ENCODE measurements around the gene MOV10. TPM values are rescaled to one million over a fixed set of nuclear protein-coding genes. Genes with fewer than 3 reads are reported as not detected.

MOV10 gene
- total and polyA plus RNA-seq, 2 donors (not counting 1 experiment from before 2014, with no cell fraction given), result 31.0 to 46.2 TPM

DNA sequence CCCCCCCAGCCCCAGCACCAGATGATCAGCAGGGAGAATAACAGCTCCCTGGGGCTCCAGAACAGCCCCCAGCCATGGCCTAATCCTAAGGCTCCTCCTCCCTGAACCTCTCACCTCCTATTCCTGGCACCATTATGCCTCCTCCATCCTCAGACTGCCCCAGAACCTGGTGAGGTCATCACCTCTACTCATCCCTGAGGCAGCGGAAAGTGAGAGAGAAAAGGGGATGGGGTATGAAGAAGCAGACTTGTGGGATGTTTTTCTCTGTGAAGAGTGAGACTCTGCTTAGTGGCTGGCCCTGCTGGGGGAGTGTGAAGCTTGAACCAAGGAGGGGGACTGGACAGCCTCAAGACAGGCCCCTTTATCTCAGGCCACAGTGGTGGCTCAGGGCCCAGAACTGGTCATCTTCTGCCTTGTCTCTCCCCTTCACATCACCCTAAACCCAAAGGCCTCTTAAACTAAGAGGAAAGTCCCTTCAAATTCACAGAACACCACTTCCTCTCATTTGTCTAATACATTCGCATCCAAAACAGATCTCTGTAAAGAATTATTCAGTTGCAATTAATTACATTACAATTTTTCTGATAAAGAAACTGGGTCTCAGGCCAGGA, 42.9 kb downstream of the MOV10 start:
- Mint-ChIP-seq H3K4me1 (peaks cover 25% of the 10 kb centered on the region), H3K9me3 (ENCODE audit: insufficient read depth) (no peaks in the 10 kb centered on the region), H3K27me3 (peaks cover 23% of the 10 kb centered on the region), H3K27ac (peak overlapping the region; percentile 10), H3K4me3 (no peak overlapping the region)
- Histone ChIP-seq H3K36me3 (replicated peaks in 1 of 2; ENCODE audit: control extremely low read depth in 1 of 2, control insufficient read depth in 1 of 2, extremely low read depth in 1 of 2, insufficient read depth in 2 of 2, low read length in 1 of 2) (no peaks in the 10 kb centered on the region), H3K9me3 (ENCODE audit: control extremely low read depth in 1 of 3, control insufficient read depth in 2 of 3, insufficient read depth in 1 of 3, low read length in 2 of 3) (no peaks in the 10 kb centered on the region), H4K20me1 (ENCODE audit: control insufficient read depth, insufficient read depth, low read length, poor library complexity, severe bottlenecking) (no peaks in the 10 kb centered on the region), H2AFZ (ENCODE audit: insufficient read depth, low read depth, low read length, poor library complexity, severe bottlenecking) (no peak overlapping the region), H3K27me3 (replicated peaks in 1 of 4; ENCODE audit: control extremely low read depth in 1 of 4, control insufficient read depth in 3 of 4, insufficient read depth in 4 of 4, low read length in 3 of 4) (peaks cover 0 to 18% (median 8%) of the 10 kb centered on the region in 4 experiments), H3K79me2 (ENCODE audit: control insufficient read depth, insufficient read depth, low read length) (no peaks in the 10 kb centered on the region), H3K4me2 (replicated peaks; ENCODE audit: low read depth, low read length, poor library complexity, severe bottlenecking) (no peak overlapping the region), H3K27ac (ENCODE audit: low read length in 2 of 2) (no peak overlapping the region), H3K4me3 (ENCODE audit: control extremely low read depth in 1 of 5, extremely low read depth in 1 of 5, insufficient read depth in 1 of 5, low read depth in 2 of 5, low read length in 4 of 5) (no peak overlapping the region), H3K4me1 (ENCODE audit: control insufficient read depth in 2 of 2, insufficient read depth in 2 of 2, low read length in 2 of 2) (peaks cover 26 to 47% of the 10 kb centered on the region in 2 donors), H3K9ac (ENCODE audit: low read length) (no peak overlapping the region)
- ChIA-PET CTCF (interaction anchor here (0.5 to 9.7 kb wide), 22 partner anchors 8 to 964 kb away, joined by 3 to 109 read pairs (median 6); partner anchors contain the start of genes LRIG2, MOV10 and RHOC), POLR2A (no interaction called here)
- ATAC-seq (ENCODE audit: low read depth), result no peak
- DNase-seq, result peak; percentile 32
- no CpG with 5 or more reads among the region's 2 CpGs for WGBS (ENCODE audit: insufficient coverage)
- intact Hi-C loops (cut with micrococcal nuclease), result loop anchor here (5.0 to 10.0 kb wide), 7 partner anchors 165 to 1997 kb away; partner anchors contain the start of genes AP4B1, DCLRE1B, MAGI3 and NRAS
- TF ChIP-seq, protein P1, sequence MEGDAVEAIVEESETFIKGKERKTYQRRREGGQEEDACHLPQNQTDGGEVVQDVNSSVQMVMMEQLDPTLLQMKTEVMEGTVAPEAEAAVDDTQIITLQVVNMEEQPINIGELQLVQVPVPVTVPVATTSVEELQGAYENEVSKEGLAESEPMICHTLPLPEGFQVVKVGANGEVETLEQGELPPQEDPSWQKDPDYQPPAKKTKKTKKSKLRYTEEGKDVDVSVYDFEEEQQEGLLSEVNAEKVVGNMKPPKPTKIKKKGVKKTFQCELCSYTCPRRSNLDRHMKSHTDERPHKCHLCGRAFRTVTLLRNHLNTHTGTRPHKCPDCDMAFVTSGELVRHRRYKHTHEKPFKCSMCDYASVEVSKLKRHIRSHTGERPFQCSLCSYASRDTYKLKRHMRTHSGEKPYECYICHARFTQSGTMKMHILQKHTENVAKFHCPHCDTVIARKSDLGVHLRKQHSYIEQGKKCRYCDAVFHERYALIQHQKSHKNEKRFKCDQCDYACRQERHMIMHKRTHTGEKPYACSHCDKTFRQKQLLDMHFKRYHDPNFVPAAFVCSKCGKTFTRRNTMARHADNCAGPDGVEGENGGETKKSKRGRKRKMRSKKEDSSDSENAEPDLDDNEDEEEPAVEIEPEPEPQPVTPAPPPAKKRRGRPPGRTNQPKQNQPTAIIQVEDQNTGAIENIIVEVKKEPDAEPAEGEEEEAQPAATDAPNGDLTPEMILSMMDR (IDR thresholded peaks at IDR 0.05), result no peak
- TF ChIP-seq EZH2 (IDR thresholded peaks at IDR 0.05; ENCODE audit: borderline replicate concordance, insufficient read depth, low read depth, low read length, poor library complexity, severe bottlenecking), result no peak
